HG03565 (cell line): ENCODE measurements around the gene SMCHD1.
"Not testable (repeated sequence)": the region's sequence is repeated elsewhere in the genome, so short reads cannot be mapped to it uniquely, and the experiment has no call there.

Experiments used
- ATAC-seq: cut with Tn5 transposase; IDR thresholded peaks from one replicate; pipeline ENCODE4 v1.9.1; 2021; ENCODE audit warnings: mild to moderate bottlenecking, moderate library complexity; ENCODE audit not compliant: unreplicated experiment

Gene SMCHD1

DNA sequence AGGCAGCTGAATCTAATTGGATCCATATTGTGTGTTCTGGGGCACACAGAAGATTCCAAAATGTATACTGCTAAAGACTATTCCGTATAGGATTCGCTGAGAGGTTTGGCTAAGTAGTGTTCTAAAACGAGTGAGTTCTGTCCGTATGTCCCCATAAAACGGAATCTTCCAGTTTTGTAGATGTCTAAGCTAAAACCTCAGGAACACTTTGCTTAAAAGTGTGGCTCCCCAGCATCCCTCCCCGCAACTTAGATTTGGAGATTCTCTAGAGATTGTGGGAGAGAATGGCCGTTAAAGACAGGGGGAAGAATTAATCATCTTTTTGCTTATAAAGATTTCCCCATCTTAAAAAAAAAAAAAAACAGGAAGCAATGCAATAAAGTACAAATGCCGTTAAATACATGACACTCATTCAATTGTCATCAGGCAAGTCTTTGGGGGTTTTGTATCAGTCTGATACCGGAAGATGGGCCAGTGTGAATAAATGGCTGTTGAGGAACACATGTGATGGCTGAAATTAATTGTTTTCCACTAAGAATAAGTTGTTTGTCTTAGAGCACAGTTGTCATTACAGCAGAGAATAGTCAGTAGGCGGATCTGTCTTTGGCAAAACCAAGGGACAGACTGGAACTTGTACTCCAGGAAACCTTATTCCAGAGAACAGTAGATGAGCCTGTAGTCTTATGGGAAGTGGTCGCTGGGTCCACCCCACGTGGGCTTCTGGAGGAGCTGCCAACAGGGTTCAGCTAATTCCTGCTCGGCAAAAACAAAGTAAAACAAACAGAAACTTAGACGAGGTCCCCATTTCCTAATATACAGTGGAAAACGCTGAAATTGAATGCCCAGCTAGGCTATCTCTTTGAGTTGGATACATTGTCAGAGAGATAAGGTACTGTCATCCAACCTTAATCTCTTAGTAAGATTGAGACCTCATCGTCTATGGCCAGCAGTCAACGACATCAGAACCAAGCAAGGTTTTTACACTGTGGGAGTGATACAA, 193.0 kb downstream of the SMCHD1 start:
- no peak for ATAC-seq

GRCh38 chr18:2850816-2851215, 195.3 kb downstream of the SMCHD1 start:
- ATAC-seq: no peak

DNA sequence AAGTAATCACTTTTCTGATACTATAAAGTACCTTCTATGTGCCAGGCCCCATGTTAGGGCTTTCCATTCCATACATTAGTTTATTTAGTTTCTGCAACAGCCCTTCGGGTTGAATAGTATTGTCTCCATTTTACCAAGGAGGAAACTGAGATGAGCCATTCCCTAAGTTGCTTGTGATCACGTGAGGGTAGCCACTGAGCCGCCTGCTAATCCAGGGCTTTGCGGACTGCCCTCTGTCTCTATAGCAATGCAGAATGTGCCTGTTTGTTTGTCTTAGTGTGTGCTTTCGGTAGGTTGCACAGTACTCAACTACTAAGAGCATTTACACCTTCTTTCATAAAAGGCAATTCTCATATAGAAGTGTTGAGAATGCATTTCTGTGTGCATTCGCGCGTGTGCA, 196.2 kb downstream of the SMCHD1 start:
- no peak for ATAC-seq

GRCh38 chr18:2852460-2852859, 196.9 kb downstream of the SMCHD1 start:
- ATAC-seq: not testable (repeated sequence)

DNA sequence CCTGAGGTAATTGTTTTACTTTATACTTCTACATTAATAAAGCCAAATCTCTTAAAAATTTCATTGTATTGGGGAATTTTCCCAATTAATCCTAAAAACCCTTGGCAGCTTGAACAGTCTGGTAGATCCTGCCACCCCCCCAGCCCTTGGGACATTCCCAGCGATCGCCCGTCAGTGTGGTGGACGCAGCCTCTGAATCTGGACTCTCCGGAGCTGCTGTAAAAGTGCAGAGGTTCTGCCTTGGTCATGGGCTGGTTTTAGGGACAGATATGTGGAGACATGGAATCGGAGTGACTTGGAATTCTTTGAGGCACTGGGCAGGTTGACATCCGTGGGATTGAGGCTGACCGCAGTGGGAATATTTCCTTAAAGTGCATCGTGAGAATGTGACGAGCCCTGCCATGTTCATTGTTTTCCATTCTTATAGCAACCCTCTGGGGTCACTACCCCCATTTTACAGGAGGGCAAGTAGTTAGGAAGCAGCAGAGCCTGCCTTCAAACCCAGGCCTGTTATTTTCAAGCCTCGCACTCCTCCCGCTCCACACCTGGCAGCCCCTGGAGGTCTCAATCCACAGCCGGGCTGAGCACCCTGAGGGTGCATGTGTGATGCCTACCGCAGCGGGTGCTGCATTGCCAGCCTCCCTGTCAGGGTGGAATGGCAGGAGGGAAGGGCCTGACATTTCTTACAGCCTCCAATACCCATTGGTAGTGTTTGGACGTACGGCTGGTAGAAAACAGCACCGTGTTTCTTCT, 197.8 kb downstream of the SMCHD1 start:
- no peak for ATAC-seq

DNA sequence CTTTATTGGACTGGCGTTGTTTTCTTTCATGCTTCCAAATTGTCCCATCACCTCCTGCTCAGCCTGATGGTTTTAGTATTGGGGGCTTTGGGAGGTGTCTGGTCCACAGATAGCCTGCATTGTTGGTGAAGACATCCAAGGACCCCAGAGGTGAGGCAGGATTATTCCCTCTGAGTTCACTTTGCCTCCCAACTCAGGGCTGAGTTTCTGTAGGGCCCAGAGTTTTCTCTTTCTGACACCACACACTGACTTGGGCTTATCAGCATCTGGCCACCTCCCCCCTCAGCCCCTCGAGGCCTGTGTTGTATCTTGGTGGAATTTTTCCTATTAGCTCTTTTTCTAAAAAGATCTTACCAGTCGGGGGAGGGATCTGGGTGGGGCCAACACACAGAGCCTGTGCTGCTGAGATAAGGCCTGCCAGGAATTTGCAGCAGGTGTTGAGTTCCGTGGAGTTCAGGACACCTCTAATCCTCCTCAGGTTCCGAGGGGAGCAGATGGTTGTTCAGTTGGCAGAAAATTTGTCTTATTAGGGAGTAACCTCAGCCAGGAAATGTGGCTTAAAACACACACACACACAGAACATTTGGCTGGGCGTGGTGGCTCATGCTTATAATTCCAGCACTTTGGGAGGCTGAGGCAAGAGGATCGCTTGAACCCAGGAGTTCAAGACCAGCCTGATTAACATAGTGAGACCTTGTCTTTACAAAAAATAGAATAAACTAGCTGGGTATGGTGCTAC, 198.6 kb downstream of the SMCHD1 start:
- ATAC-seq: no peak
